ENCODE data around the gene SNRNP70. TPM values are rescaled to one million over a fixed set of nuclear protein-coding genes. Genes with fewer than 3 reads are reported as not detected.

The SNRNP70 gene
- total and polyA plus RNA-seq, 2 of the 13 experiments (the other 11 are each of a cell fraction or from before 2014, with no cell fraction given) = 150 to 210 TPM

DNA sequence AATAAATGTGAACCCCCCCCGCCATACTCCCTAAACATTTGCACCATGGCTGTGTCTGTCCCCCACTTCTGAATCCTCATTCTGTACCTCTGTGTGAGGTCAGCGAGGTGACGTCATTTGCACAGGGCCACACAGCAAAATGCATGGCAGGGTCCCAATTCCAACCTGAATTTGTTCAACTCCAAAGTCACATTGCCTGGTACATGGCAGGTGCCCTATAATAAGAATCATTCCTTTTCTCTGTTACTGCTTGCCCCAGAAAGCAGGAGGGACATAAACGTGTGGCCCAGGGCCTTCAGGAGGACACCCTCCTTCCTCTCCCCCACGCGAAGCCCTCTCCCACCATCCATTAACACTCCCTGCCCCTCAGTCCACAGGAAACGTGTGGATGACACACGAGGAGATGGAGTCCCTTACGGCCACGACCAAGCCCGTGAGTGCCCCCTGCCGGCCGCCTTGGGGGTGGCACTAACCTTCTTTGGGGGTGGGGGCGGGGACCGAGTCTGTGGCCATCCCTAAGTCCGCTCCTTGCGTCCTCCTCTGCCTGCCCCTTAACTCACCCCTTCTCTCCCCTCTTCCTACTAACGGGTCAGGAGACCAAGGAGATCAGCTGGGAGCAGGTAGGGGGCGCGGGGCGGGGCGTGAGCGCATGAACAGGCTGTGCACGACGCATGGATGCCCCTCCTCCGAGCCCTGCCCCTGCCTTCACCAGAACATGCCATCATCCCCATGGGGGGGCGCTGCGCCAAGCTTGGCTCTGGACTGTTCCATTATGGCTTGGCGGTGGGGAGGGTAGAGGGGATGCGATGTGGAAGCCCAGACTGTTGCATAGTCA, 60.5 kb downstream of the SNRNP70 start (continued):
- TF ChIP-seq ZNF451 (CRISPR knock-in tag; IDR thresholded peaks at IDR 0.05) (no peak), ZNF841 (CRISPR knock-in tag; IDR thresholded peaks at IDR 0.05; ENCODE audit: borderline replicate concordance) (no peak), ZNF232 (CRISPR knock-in tag; IDR thresholded peaks at IDR 0.05; ENCODE audit: borderline replicate concordance) (no peak), GFI1 (CRISPR knock-in tag; IDR thresholded peaks at IDR 0.05; ENCODE audit: borderline replicate concordance) (no peak), CHD2 (IDR thresholded peaks at IDR 0.05; ENCODE audit: low read depth, low read length) (no peak), SALL1 (CRISPR knock-in tag; IDR thresholded peaks at IDR 0.05) (peak; percentile 65), GABPB1 (CRISPR knock-in tag; IDR thresholded peaks at IDR 0.05) (no peak; the same call in 1 of the 2 replicates), SCMH1 (CRISPR knock-in tag; IDR thresholded peaks at IDR 0.05; ENCODE audit: borderline replicate concordance) (no peak), ZNF484 (CRISPR knock-in tag; IDR thresholded peaks at IDR 0.05; ENCODE audit: borderline replicate concordance, low read depth) (no peak), CENPX (CRISPR knock-in tag; IDR thresholded peaks at IDR 0.05) (no peak), ZKSCAN5 (CRISPR knock-in tag; IDR thresholded peaks at IDR 0.05) (no peak), KAT2B (IDR thresholded peaks at IDR 0.05; ENCODE audit: borderline replicate concordance, low read depth, low read length) (no peak), DNMT1 (CRISPR knock-in tag; IDR thresholded peaks at IDR 0.05) (no peak), ZEB1 (IDR thresholded peaks at IDR 0.05; ENCODE audit: insufficient replicate concordance, low read depth) (no peak), ZSCAN20 (CRISPR knock-in tag; IDR thresholded peaks at IDR 0.05; ENCODE audit: borderline replicate concordance) (no peak)
- TF ChIP-seq, protein P1, sequence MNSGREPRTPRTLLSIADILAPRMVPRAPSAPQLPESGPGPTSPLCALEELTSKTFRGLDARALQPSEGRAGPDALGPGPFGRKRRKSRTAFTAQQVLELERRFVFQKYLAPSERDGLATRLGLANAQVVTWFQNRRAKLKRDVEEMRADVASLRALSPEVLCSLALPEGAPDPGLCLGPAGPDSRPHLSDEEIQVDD (CRISPR knock-in tag; IDR thresholded peaks at IDR 0.05; ENCODE audit: borderline replicate concordance) = no peak
- TF ChIP-seq, protein P2, sequence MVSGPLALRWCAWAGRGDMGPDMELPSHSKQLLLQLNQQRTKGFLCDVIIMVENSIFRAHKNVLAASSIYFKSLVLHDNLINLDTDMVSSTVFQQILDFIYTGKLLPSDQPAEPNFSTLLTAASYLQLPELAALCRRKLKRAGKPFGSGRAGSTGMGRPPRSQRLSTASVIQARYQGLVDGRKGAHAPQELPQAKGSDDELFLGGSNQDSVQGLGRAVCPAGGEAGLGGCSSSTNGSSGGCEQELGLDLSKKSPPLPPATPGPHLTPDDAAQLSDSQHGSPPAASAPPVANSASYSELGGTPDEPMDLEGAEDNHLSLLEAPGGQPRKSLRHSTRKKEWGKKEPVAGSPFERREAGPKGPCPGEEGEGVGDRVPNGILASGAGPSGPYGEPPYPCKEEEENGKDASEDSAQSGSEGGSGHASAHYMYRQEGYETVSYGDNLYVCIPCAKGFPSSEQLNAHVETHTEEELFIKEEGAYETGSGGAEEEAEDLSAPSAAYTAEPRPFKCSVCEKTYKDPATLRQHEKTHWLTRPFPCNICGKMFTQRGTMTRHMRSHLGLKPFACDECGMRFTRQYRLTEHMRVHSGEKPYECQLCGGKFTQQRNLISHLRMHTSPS (CRISPR knock-in tag; IDR thresholded peaks at IDR 0.05; ENCODE audit: low read depth) = no peak
- TF ChIP-seq, protein P3, sequence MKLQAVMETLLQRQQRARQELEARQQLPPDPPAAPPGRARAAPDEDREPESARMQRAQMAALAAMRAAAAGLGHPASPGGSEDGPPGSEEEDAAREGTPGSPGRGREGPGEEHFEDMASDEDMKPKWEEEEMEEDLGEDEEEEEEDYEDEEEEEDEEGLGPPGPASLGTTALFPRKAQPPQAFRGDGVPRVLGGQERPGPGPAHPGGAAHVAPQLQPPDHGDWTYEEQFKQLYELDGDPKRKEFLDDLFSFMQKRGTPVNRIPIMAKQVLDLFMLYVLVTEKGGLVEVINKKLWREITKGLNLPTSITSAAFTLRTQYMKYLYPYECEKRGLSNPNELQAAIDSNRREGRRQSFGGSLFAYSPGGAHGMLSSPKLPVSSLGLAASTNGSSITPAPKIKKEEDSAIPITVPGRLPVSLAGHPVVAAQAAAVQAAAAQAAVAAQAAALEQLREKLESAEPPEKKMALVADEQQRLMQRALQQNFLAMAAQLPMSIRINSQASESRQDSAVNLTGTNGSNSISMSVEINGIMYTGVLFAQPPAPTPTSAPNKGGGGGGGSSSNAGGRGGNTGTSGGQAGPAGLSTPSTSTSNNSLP (IDR thresholded peaks at IDR 0.05; ENCODE audit: low read depth, low read length) = no peak
- TF ChIP-seq, protein P4, sequence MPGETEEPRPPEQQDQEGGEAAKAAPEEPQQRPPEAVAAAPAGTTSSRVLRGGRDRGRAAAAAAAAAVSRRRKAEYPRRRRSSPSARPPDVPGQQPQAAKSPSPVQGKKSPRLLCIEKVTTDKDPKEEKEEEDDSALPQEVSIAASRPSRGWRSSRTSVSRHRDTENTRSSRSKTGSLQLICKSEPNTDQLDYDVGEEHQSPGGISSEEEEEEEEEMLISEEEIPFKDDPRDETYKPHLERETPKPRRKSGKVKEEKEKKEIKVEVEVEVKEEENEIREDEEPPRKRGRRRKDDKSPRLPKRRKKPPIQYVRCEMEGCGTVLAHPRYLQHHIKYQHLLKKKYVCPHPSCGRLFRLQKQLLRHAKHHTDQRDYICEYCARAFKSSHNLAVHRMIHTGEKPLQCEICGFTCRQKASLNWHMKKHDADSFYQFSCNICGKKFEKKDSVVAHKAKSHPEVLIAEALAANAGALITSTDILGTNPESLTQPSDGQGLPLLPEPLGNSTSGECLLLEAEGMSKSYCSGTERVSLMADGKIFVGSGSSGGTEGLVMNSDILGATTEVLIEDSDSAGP (CRISPR knock-in tag; IDR thresholded peaks at IDR 0.05; ENCODE audit: borderline replicate concordance) = peak; percentile 29; the same call in 1 of the 2 replicates
- TF ChIP-seq, protein P5, sequence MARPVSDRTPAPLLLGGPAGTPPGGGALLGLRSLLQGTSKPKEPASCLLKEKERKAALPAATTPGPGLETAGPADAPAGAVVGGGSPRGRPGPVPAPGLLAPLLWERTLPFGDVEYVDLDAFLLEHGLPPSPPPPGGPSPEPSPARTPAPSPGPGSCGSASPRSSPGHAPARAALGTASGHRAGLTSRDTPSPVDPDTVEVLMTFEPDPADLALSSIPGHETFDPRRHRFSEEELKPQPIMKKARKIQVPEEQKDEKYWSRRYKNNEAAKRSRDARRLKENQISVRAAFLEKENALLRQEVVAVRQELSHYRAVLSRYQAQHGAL (CRISPR knock-in tag; IDR thresholded peaks at IDR 0.05; ENCODE audit: not compliant biosample characterization) = no peak
- TF ChIP-seq, protein P6, sequence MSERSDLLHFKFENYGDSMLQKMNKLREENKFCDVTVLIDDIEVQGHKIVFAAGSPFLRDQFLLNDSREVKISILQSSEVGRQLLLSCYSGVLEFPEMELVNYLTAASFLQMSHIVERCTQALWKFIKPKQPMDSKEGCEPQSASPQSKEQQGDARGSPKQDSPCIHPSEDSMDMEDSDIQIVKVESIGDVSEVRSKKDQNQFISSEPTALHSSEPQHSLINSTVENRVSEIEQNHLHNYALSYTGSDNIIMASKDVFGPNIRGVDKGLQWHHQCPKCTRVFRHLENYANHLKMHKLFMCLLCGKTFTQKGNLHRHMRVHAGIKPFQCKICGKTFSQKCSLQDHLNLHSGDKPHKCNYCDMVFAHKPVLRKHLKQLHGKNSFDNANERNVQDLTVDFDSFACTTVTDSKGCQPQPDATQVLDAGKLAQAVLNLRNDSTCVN (CRISPR knock-in tag; IDR thresholded peaks at IDR 0.05; ENCODE audit: borderline replicate concordance) = no peak
